ENCODE results near the gene ZBTB44.
"Not testable (repeated sequence)": the region's sequence is repeated elsewhere in the genome, so short reads cannot be mapped to it uniquely, and the experiment has no call there.

The ZBTB44 gene

DNA sequence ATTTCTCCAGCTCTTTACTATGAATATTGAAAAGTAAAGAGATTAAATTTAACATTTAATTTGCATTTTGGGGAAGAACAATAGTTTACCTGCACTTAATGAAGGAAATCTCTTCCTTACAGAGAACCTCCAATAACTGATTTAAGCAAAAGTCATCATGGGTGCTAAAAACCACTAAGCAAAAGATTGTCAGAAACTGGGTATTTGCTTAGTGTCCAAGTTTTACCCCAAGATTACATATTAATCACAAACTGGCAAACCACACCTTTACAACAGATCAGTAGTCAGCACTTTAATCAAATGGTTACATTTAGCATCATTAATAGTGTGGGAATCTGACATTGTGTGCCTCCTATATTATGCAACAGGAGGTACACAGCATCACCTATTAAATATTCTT, 2.7 kb downstream of the ZBTB44 start:
- no peak for DNase-seq

DNA sequence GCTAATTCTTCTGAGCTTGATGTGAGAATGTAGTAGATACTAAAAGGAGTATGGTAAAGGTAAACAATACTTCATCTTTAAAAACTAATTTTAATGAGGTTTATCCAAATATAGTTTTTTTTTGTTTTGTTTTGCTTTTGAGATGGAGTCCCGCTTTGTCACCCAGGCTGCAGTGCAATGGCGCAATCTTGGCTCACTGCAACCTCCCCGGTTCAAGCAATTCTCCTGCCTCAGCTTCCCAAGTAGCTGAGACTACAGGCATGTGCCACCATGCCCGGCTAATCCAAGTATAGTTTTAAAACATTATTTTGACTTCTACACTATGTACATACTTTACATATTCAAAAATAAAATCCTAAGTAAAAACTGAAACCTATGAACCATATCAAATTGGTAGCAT, 4.1 kb downstream of the ZBTB44 start:
- no peak for DNase-seq

DNA sequence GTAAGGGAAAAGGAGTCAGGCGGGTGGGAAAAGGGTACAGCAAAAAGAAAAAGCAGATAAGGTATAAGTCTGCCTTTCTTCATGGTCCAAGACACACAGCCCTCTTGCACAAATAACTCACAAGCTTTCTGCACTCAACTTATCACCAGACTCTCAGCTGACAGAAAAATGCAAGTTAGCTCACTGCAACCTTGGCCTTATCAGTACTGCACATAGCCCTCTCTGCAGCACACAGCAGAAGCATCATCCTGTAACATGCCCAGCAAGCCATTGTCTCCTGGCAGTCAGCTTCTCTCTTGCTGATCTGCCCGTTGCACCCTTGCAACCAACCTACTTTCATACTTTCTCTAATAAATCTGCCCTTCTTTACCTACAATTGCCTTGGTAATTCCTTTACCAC, 5.8 kb downstream of the ZBTB44 start:
- DNase-seq, result no peak

DNA sequence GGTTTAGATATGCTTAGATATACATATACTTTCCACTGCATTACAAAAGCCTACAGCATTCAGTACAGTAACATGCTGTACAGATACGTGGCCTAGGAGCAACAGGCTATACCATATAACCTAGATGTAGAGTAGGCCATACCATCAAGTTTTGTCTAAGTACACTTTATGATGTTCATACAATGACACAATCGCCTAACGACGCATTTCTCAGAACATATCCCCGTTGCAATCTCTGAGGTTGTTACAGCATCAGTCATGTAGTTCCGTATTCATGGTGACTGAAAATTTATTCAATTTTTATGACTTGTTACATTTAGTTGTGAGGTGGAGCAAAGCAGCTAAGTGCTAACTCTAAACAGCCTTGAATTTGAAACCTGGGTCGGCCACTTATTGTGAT, 6.7 kb downstream of the ZBTB44 start:
- no peak for DNase-seq

DNA sequence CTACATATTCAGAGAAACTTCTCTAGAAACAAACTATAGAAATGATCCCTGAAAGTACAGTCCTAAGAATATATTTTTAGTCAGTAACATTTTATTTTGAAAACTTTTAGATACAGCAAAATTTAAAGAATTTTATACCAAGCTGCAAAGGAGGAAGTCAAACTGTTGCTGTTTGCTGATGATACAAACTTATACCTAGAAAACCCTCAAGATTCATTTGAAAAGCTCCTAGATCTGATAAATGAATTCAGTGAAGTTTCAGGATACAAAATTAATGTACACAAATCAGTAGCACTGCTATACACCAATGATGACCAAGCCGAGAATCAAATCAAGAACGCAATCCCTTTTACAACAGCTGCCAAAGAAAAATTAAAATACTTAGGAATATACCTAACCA, 10.1 kb downstream of the ZBTB44 start:
- DNase-seq, result no peak

DNA sequence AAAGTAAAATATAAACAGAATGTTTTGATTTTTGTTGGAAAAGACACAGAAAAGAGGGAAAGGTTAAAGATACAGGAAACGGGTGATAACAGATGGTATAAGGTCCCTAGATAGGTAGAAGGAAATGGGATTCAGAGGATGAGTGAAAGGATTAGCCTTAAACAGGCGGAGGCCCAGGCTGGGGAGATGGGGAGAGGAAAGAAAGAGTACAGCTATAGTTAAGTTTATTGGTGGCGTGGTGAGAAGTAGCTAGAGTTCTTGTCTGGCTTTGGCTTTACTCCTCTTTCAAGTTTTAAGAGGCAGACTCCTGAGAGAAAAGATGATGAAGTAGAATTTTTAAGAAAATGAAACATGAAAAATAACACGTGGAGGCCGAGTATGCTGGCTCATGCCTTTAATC, 13.7 kb downstream of the ZBTB44 start:
- DNase-seq, result no peak

DNA sequence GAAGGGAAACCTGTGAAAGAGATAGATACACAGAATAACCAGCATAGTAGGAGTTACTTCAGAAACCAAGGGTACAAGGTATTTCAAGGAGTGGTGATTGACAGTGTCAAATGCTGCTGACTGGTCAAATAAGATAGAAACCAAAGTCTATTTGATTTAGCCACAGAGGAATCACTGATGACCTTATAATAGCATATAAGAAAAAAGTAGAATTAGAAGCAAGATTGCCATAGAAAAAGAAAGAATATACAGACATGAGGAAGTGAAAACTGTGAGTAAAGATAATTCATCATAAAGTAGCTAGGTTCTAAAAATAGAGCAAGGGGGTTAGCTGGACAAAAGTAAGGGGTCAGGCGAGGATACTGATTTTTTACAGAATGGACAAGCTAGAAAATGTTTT, 14.2 kb downstream of the ZBTB44 start:
- DNase-seq, result no peak

DNA sequence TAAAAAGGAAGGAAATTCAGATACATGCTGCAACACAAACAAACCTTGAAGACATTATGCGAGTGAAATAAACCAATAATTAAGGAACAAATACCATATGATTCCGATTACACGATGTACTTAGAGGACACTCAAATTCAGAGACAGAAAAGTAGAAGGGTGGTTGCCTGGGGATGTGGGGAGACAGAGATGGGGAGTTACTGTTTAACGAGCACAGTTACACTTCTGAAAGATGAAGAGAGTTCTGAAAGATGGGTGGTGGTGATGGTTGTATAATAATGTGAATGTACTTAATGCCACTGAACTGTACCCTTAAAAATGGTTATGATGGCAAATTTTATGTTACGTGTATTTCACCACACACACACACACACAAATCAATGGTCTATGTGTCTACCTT, 14.7 kb downstream of the ZBTB44 start:
- no peak for DNase-seq

DNA sequence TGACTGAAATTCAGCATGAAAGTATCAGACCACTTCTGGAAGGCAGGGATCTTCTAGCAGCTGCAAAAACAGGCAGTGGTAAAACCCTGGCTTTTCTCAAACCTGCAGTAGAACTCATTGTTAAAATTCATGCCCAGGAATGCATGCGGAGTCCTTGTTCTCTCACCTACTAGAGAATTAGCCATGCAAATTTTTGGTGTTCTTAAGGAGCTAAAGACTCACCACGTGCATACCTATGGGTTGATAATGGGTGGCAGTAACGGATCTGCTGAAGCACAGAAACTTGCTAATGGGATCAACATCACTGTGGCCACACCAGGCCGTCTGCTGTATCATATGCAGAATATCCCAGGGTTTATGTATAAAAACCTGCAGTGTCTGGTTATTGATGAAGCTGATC, 19.1 kb downstream of the ZBTB44 start:
- no peak for DNase-seq

DNA sequence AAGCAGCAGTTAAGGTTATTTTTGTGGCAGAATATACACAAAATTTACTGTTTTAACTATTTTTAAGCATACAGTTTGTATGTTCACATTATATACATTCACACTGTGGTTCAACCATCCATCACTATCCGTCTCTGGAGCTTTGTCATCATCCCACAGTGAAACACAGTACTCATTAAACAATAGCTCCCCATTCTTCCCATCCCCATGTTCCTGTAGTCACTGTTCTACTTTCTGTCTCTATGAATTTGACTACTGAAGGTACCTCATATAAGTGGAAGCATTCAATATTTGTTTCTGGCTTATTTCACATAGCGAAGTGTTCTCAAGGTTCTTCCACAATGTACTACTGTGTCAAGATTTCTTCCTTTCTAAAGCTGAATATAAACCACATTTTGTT, 32.6 kb downstream of the ZBTB44 start:
- DNase-seq, result no peak

DNA sequence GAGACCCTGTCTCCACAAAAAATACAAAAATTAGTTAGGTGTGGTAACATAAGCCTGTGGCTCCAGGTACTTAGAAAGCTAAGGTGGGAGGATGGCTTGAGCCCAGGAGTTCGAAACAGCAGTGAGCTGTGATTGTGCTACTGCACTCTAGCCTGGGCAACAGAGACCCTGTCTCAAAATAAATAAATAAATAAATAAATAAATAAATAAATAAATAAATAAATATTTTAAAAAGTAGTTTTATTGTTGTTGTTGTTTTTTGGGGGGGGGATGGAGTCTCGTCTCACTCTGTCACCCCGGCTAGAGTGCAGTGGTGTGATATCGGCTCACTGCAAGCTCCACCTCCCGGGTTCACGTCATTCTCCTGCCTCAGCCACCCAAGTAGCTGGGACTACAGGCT, 33.4 kb downstream of the ZBTB44 start:
- not testable (repeated sequence) for DNase-seq

DNA sequence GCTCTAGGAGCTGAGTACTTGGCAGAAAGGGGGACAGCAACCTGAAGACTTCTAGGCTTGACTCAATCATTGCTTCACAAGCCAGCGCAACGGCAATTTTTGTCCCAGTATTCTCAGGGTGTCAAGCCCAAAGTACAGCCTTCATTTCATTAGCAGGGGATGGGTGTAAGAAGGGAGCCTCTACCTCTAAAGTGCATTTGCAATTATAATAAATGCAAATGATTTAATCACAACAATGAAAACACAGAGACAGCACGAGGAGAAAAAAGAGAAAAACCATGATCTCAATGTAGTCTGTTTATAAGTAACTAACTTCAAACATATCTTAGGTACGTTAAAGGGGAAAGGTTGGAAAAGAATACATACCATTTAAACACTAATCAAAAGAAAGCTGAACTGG, 34.7 kb downstream of the ZBTB44 start:
- no peak for DNase-seq

DNA sequence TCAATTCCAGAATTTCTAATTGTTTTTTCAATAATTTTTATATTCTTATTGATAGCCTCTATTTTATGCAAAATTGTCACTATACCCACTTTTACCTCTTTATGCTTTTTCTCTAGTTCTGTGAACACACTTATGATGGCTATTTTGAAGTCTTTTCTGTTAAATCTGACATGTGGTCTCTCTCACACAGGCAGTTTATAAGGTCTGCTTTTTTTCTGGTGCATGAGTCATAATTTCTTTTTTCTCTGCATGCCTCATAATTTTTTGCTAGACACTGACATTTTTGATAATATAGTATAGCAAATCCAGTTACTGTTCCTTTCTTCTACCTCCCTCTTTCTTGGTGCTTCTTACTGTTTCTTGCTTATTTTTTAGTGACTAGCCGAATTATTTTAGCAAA, 36.0 kb downstream of the ZBTB44 start:
- DNase-seq, result no peak

DNA sequence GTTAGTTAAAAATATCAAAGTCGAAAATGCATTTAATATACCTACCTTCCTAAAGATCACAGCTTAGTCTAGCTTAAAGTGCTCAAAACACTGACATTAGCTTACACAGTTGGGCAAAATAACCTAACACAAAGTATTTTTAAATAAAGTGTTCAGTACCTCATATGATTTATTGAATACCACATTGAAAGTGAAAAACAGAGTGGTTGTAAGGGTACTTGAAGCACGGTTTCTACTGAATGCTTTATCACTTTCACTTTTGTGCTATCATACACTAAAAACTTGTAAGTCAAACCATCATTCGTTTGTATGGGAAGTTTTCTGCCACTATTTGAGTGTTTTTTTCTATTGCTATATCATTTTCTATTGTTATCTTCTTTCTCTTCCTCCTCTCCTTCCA, 36.6 kb downstream of the ZBTB44 start:
- DNase-seq, result no peak

DNA sequence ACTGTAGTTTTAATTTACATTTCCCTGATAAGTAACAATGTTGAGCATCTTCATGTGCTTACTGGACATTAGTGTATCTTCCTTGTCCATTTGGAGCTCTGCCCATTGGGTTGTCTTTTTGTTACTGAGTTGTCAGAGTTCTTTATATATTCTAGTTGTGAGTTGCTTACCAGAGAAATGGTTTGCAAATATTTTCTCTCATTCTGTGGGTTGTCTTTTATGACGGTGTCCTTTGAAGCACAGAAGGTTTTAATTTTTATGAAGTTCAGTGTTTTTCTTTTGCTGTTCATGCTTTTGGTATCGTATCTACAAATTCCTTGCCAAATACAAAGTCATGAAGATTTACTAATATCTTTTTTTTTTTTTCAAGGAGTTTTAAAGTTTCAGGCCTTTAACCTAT, 42.4 kb downstream of the ZBTB44 start:
- DNase-seq, result no peak

DNA sequence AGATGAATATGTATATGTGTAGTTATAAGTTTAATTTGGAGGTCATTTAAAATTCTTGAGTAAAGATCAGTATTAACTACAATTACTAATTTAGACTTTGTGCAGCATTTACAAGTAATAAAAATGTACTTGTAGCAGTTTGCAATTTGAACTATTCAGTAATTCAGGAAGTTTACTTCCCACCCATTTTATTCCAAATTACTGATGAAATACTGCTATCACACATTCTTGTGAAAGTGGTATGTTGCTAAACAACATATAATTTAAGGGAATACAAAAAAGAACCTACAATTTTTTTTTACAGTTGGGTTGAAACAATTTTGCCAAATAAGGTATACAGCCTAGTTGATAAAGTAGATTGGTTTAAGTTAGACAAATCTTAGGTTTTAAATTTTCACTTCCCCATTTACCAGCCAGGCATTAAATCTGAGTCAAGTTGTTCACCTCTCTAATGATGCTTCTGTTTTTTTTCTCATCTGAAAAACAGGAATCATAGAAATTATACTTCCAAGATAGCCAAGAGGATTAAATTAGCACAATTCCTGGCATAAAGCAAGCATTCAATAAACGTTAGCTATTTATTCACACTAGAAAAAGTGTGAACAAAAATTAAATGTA, 45.3 kb downstream of the ZBTB44 start:
- no peak for DNase-seq

DNA sequence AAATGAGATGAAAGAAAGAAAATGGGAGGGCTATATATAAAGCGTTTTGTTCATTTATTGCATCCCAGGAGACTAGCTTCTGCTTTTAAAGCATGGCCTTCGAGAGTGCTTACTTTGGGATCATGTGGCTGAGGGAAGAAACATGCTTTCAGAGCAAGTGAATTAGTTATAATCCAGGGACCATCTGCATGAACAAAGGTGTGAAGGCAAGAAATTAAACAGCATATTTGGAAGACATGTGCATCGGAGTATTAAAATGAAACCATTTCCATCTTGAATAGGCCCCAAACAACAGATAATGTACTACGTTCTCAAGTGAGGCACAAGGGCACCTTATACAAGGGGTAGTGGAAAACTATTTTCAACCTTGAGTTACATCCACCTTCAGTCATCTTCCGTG, 51.4 kb downstream of the ZBTB44 start:
- no peak for DNase-seq

DNA sequence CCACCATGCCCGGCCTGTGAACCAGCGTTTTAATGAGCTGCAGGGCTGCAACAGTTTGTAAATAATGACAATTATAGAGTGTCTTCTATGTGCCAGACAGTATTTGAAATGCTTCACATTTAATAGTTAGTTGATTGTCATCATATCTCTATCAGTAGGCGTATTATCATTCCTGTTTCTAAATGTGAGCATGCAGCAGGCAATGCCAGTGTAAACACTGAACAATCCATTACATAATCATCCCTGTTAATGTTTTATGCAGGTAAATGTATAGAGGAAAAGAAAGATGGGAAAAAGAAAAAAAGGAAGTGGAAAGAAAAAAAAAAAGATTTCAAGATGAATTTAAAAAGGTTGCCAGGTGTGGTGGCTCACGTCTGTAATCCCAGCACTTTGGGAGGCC, 52.3 kb downstream of the ZBTB44 start:
- DNase-seq, result no peak

DNA sequence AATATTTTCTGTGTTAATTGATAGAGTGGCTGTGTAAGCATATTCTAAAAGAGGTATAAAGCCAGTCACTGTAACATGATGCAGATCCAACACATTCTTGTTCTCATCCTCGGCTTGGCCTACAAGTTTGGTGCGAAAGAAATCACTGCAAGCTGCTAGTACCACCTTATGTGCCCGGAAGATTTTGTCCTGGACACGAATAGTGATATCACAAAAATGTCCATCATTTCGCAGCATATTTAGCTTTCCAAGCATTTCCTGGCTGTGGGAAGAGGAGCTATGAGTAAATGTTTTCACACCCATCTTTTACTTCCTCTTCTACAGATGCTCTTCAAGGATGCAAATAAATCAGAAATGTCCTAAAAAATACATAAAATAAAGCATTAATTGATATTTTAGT, 53.1 kb downstream of the ZBTB44 start:
- no peak for DNase-seq

DNA sequence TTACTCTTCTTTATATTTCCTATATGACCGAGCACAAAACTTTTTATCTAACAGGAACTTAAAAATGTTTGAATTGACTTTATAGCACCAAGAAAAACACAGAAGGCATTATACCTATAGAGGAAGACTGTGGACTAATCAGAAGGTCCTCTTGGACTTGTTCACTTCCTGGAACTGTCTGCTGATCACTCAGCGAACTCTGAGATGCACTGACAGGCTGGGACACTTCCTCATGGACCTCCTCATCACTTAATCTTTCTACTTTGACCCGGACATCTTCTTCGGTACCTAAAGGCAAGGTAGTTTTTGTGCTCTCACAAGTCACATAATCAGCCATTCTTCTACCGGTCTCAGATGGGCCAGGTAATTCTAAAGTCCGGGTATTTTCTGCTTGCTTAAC, 54.0 kb downstream of the ZBTB44 start:
- DNase-seq, result no peak

DNA sequence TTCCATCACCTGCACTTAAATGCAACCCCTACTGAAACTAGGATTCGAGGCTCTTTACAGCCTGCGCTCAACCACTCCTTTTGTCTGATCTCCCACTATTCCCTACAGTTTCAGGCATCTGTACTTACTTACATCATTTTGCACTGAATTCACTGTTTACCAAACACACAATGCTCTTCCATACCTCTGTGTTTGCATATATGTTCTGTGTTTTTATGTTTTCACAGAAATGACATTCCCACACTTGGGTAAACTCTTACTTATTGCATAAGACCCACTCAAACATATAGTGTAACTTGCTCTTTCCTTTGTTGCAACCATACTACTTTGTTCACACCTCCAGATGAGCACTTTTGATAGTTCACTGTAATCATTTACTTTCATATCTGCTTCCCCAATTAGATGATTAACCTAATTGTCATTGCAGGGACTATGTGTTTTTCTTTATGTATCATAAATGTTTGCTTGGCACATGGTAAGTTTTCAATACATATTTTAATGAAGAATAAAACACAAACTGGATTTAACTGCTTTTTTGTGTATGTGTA, 54.6 kb downstream of the ZBTB44 start:
- no peak for DNase-seq

DNA sequence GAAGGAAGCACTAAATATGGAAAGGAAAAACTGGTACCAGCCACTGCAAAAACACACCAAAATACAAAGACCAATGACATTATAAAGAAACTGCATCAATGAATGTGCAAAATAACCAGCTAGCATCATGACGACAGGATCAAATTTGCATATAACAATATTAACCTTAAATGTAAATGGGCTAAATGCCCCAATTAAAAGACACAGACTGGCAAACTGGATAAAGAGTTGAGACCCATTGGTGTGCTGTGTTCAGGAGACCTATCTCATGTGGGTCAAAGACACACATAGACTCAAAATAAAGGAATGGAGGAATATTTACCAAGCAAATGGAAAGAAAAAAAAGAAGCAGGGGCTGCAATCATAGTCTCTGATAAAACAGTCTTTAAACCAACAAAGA, 63.0 kb downstream of the ZBTB44 start:
- not testable (repeated sequence) for DNase-seq

DNA sequence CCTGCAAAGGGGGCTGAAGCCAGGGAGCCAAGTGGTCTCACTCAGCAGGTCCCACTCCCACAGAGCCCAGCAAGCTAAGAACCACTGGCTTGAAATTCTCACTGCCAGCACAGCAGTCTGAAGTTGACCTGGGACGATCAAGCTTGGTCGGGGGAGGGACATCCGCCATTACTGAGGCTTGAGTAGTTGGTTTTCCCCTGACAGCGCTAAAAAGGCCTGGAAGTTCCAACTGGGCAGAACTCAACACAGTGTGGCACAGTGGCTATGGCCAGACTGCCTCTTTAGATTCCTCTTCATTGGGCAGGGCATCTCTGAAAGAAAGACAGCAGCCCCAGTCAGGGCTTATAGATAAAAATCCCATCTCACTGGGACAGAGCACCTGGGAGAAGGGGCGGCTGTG, 64.8 kb downstream of the ZBTB44 start:
- not testable (repeated sequence) for DNase-seq

DNA sequence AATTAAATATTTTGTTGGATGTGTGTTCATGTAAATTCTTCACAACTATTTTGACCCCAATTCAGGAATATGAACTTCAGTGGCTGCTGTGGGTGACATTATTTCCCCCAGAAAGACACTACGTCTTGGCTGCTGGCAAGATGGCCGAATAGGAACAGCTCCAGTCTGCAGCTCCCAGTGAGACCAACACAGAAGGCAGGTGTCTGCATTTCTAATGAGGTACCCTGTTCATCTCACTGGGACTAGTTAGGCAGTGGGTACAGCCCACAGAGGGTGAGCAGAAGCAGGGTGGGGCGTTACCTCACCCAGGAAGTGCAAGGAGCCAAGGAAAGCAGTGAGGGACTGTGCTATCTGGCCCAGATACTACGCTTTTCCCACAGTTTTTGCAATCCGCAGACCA, 65.3 kb downstream of the ZBTB44 start:
- DNase-seq, result no peak

DNA sequence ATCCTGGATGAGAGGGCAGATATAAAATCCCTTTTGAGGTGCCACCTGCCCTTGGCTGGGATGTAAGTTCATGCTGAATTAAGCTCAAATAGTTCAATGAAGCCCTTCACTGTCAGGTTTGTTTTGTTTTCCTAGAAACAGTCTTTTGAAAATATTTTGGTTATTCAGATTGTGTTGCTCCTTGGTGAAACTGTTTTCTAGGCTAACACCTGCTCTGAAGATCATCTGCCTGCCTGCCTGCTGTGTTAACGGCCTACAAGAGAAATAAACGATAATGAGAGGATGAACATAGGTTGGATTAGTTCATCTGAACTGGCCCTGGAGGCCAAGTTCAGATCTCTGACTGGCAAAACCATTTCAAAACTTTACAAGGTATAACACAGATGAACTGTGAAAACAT, 67.4 kb downstream of the ZBTB44 start:
- DNase-seq, result no peak

DNA sequence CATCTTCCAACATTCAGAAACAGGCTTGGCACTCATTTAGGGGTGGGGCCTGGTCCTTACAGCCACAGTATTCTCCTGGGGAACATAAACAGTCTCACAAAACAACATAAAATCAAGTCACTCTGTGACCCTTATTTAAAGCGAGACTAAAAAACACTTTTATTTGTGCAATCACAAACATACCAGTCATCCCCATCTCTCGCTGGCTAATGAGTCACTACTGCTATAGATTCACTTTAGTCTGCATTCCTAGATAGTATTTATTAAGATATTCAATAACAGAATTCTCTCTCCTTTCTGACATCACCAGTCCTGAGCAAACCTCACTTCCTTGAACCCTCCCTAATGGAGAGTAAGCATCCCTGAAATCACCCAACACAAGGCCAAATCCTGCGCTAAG, 68.0 kb downstream of the ZBTB44 start:
- no peak for DNase-seq
